Activated CD4-positive, CD25-positive, alpha-beta regulatory T cell treated with anti-CD3 and anti-CD28 coated beads, Interleukin-2, amount 50 U/mL, for 24 hours (primary cell): ENCODE data around the gene PRR11.
"Not testable (repeated sequence)": the region's sequence is repeated elsewhere in the genome, so short reads cannot be mapped to it uniquely, and the experiment has no call there.

Source experiments
- ATAC-seq, 2 donors: fragments of 150-1000 bp; cut with Tn5 transposase; one replicate each; pipeline ENCODE4 v1.10.0; 2021; ENCODE audit warnings: mild to moderate bottlenecking in 1 of 2, moderate library complexity in 1 of 2

Gene PRR11

DNA sequence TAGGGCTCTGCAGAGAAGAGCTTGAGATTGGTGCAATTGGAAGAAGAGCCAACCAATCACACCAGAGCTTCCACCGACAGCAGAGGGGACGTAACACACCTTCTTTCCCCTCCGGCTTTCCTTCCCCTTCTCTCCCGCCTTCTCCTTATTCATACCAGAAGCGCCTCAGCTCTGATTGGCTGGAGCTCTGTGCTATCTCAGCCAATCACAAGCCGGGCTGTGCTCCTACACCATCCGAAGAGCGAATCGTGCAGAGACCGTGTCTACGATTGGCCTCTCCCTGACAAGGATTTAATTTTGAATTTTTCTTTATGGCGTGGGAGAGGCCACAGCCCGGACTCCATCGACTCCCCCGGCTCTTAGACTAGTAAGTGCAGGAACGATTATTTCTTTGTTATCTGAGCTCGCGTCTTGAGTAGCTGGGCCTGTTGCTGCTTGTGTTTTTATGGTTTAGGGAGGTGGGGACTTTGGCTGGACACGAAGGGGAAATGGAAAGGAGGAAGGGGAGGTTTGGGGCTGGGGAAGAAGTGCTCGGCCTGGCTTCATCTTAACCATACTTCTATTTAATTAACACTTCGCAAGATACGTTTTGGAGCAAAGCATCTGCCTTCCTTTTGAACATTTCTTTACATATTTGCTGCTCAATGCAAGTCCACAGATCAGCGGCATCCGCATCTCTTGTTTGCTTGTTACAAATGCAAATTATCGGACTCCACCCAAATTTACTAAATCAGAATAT, at the start of gene PRR11:
PRR11 (plus strand) TSS at position 308 of the 739 bp plus-strand sequence. CDS start 14,007 bp downstream, outside the sequence.
- ATAC-seq: peak; percentile 89 to 93

DNA sequence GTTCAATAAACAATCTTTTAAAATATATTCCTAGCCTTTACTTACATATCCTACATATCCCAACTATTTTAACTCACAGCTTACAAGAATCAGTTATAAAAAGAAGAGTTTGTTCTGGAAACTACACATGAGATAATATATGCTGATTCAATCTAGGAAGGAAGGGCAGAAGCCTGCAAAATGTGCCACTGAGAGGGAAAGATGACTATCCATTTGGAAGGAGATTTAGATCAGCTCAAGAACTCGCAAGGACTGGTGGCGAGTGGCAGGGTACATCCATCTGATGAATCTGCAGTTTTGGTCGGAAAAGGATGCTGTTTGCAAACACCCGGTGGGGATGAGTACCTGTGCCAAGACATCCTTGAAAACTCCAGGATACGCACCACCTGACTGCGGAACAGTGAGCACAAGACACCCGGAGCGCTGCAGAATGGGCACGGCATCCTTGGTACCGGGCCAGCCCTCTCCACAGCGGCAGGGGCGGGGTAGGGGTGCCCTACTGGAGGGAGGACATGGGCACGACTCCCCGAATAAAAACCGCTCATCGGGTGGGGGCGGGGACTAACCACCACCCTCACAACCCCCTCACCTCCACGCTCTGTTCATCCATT, 49.6 kb upstream of the PRR11 start:
- peak; percentile 50 to 52 for ATAC-seq

DNA sequence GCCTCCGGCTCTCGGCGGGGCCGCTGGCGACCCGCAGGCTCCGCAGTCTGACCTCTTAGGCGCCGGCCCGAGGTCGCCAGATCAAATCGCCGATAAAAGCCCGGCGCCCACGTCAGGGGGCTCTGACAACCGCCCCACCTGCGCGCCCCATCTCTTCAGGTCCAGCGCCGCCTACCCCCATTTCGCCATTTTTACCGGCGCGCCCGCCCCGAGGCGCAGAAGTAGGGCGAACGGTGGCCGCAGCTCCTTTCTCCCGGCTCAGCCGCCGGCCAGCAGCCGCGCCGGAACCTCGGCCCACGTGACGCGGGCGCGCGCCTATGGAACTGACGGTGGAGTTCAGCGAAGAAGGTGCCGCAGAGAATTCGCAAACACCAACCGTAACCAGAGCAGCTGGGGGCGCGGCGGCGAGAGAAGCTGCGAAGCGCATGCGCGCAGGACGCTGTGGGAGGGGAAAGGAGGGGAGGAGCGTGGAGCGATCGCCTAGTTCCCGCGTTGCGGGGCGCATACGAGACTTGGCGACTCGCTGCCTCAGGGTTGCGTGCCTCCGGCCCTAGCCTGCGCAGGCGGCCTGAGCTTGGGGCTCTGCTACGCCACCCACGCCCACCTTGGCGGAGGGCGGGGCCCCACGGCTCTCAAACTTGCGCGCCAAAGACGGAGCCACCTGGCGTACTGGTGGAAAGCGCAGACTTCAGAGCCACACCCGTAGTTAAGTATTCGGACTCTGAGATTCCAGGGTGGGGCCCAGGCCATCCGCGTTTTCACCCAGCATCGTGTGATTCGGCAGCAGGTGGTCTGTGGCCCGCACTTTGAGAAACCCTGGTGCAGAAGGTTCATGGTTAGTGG, 48.9 kb upstream of the PRR11 start, which contains the start of gene TRIM37:
TRIM37 (minus strand) TSS at position 418 of the 843 bp plus-strand sequence. CDS start 419 bp downstream, outside the sequence.
- peak; percentile 96 for ATAC-seq

DNA sequence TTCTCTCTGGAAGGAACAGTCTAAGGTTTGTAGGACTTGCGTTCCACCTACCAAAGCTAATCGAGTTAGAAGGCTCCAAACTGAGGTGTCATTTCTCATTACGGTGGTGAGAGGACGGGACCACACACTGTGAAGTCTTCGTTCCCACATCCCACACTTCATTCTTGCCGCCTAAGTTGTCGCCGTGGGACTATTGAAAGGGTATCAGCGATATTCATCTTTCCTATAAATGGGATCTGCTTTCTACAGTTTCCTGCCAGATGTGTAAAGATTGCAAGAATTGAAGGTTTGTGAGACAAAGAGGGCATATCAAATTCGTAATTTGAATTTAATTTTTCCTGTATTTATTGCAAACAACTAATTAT, 48.3 kb upstream of the PRR11 start:
- ATAC-seq: peak in 1 of 2 donors; percentile 2

DNA sequence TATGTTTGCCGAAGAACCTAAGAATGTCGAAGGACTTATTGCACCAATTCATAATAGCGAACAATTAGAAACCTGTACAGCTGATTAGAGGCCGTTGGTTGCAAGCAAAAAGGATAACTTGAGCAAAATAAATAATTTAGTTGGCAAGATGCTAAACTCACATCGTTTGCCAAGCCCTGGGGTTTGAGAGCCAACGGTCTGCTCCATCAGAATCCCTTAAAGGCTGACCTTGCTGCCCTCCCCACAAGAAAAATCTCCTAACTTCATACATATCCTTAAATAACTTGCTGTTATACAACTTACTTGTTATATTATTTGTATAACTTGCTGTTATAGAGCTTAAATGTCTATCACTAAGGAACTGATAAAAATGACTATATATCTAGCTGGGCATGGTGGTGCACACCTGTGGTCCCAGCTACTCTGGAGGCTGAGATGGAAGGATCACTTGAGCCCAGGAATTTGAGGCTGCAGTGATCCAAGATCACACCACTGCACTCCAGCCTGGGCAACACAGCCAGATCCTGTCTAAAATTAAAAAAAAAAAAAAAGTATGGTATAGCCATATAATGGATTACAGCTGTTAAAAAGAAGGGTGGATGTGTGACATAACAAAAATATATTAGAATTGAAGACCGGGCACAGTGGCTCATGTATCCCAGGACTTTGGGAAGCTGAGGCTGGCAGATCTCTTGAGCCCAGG, 47.0 kb upstream of the PRR11 start:
- ATAC-seq: no peak

DNA sequence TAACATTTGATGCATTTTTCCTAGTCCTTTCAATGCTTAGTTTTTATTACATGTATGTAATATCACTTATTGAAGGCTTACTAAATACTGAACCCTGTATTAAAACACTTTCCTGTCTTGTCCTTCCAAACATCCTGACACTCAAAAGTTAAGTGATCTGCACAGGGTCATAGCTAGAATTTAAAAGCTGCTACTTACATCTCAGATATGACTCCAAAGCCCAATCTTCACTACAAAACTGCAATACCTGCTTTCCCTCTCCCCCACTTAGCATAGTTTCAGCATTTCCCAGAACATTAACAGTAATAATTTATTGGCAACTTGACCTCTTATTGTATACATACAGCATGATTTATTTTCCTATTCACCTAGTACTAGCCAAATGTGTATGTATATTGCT, 44.6 kb upstream of the PRR11 start:
- no peak for ATAC-seq

DNA sequence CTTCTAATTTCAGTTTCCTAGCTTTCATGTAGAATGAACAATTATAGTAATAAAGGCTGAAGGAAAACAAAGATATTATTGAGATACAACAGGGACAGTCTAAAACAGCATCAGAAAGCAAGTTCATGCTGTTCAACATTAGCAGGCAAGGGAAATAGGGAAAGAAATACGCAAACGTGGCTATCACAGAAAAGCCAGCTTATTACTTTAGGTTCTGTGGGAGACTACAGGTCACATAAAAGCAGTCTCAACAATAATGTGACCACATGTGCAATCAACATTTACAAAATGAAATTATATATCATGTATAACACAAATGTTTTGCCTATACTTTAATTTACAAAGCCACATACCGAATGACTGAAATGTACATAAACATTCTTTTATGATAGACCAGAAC, 44.0 kb upstream of the PRR11 start:
- ATAC-seq: no peak

DNA sequence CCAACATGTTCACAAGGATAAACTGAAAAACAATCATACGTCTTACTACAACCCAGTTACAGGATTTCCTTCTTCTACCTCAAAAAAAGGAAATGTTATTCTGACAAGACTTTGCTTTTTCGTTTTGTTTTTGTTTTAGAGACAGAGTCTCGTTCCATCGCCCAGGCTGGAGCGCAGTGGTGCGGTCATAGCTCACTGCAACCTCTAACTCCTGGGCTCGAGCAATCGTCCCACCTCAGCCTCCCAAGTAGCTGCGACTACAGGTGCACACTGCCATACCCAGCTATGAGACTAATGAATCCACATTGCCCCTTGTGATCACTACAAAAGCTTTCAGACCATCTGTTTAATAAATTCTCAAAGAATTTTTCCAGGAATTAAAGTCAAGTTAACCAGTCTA, 40.1 kb upstream of the PRR11 start:
- no peak for ATAC-seq

DNA sequence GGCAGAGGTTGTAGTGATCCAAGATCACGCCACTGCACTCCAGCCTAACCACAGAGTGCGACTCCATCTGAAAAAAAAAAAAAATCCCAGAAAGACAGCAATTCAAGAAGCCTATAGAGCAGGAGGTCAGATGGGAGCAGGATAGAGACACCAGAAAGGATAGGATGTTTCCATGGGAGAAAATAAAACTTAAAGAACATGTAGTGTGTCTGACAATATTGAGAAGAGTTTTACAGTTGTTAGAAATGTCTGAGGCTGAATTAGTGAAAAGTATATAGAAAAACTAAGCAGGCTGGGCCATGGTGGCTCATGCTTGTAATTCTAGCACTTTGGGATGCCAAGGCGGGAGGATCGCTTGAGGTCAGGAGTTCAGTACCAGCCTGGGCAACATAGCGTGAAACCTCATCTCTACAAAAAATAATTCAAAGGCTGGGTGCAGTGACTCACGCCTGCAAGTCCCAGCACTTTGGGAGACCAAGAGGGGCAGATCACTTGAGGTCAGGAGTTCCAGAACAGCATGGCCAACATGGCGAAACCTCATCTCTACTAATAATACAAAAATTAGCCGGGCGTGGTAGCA, 33.6 kb upstream of the PRR11 start:
- no peak for ATAC-seq

DNA sequence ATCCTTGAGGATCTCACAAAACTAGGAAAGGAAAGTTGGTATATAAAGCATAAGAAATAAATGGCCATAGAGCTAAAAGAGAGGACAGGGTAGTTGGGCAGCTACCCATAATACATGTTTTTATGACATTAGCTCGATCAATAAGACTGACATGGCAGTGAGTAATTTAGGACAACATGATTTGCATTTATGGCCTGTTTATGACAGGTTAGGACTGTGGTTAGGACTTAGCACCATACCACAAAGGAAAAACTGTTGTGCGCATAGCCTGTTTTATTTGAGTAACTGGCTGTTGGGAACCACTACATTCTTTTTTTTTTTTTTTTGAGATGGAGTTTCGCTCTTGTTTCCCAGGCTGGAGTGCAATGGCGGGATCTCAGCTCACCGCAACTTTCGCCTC, 30.9 kb upstream of the PRR11 start:
- ATAC-seq: no peak

DNA sequence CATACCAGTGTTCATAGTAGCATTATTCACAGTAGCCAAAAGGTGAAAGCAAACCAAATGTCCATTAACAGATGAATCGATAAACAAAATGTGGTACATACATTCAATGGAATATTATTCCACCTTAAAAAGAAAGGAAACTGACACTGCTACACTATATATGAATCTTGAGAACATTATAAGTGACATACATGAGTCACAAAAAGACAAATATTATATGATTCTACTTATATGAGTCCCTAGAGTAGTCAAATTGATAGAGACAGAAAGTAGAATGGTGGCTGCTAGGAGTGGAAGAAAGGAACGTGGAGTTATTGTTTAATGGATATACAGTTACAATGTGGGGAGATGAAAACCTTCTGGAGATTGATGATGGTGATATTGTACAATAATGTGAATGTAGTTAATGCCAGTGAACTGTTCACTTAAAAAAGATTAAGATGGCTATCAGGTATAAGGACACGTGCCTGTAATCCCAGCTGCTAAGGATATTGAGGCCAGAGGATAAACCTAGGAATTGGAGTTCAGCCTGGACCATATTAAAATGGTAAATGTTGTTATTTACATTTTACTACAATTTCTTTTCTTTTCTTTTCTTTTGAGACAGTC, 28.6 kb upstream of the PRR11 start:
- peak in 1 of 2 donors; percentile 30 for ATAC-seq

DNA sequence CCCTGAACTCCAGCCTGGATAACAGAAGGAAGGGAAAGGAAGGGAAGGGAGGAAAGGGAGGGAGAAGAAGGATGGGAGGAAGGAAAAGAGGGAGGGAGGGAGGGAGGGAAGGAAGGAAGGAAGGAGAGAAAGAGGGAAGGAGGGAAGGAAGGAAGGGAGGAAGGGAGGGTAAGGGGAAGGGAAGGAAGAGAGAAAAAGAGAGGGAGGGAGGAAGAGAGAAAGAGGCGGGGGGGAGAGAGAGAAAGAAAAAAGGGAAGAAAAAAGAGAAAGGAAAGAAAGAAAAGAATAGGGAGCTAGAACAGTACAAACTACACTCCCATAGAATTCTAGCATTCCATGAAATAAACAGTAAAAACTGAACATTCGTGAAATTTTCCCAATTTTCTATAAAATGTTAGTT, 25.7 kb upstream of the PRR11 start:
- no peak for ATAC-seq

DNA sequence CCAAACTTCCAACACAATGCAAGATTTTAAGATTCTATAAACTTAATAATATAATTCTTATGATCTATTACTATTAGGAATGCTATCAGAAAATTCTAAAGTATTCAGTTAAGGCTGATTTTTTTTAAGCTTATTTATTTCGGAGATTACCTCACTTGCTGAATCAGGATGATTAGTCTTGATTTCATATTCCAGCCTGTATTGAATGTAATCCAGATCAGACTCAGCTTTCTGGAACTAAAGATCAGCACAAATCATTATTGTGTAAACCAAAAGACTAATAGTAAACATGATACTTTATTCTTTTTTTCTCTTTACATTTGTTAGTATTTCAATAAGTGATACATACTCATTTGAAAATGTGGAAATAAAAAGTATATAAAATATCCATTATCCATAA, 24.4 kb upstream of the PRR11 start:
- ATAC-seq: no peak

DNA sequence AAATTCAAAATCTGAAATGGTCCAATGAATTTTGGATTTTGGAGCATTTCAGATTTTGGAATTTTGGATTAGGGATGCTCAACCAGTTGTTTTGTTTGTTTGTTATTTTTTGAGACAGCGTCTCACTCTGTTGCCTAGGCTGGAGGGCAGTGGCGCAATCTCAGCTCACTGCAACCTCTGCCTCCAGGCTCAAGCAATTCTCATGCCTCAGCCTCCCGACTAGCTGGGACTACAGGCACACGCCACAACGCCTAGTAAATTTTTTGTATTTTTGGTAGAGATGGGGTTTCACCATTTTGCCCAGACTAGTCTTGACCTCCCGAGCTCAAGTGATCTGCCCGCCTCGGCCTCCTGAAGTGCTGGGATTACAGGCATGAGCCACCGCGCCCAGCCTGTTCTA, 17.2 kb upstream of the PRR11 start:
- not testable (repeated sequence) for ATAC-seq

DNA sequence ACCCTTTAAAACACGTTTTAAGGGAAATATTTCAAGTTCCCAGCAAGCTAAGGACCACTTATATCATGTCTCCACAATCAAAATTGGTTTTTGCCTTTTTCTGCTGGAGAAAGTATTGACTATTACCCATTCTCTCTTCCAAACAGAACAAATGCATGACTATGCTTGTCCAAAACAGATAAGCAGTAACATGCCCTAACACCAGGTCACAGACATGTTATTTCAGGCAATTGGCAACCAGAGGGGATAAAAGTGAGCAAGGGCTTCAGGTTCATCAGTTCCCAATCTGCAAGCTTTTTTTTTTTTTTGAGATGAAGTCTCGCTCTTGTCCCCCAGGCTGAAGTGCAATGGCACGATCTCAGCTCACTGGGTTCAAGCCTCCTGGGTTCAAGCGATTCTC, 15.6 kb upstream of the PRR11 start:
- no peak for ATAC-seq

DNA sequence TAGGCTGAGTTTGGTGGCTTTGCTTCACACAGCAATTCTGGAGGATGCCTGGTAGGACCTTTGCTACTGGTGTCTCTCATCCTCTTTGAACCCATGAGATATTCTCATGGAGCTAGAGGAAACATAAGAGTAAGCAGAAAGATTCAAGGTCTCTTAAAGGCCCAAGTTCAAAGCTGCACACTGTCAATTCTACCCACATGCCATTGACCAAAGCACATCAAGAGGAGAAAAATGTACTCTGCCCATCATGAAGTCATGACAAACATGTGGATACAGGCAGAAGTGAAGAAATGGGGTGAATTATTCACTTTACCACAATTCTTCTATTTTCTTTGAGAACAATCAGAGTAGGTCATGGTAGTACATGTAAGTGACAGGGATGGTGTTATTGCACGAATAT, 13.7 kb upstream of the PRR11 start:
- ATAC-seq: no peak

DNA sequence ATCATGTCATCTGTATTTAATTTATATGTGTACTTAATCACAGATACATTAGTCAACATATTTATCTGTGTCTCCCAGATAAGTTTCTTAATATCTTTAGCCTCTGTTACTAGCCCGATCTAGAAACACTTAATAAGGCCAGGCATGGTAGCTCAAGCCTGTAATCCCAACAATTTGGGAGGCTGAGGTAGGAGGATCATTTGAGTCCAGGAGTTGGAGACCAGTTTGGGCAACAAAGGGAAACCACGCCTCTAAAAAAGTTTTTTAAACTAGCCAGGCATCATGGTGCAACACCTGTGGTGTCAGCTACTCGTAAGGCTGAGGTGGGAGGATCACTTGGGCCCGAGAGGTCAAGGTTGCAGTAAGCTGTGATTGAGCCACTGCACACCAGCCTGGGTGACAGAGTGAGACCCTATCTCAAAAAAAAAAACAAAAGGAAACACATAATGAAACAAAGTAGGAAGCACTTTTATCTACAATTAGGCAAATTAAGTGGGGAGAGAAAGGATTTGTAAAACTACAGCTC, 9.9 kb upstream of the PRR11 start:
- ATAC-seq: no peak

DNA sequence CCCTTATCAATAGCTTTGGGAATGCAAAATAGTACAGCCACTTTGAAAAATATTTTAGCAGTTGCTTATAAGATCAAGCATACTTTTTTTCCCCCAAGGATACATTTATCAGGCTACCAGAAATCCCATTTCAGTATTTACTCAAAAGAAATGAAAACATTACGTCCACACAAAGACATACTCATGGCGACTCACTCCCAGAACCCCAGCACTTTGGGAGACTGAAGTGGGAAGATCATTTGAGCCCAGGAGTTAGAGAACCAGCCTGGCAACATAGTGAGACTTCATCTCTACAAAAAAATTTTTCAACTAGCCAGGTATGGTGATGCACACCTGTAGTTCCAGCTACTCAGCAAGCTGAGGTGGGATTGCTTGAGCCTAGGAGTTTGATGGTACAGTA, 6.5 kb upstream of the PRR11 start:
- no peak for ATAC-seq

DNA sequence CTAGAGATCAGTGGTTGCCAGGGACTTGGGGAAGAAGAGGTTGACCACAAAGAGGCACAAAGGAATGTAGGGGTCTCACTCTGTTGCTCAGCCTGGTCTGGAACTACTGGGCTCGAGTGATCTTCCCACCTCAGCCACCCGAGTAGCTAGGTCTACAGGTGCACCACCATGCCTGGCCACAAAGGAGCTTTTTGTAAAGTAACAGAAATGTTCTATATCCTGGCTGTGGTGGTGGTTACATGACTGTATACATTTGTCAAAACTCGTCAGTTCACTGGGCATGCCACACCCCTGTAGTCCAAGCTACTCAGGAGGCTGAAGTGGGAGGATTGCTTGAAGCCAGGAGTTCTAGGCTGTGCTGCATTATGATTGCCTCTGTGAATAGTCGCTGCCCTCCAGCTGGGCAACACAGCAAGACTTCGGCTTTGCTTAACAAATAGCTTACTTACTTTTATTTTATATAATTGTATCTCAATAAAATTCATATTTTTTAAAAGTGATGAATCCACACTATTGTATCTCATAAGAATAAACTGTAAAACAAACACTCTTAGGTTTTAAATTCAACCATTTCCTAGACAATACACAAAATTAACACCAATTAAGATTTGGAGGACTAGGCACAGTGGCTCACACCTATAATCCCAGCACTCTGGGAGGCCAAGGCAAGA, 5.6 kb upstream of the PRR11 start:
- ATAC-seq: peak; percentile 29 to 37

DNA sequence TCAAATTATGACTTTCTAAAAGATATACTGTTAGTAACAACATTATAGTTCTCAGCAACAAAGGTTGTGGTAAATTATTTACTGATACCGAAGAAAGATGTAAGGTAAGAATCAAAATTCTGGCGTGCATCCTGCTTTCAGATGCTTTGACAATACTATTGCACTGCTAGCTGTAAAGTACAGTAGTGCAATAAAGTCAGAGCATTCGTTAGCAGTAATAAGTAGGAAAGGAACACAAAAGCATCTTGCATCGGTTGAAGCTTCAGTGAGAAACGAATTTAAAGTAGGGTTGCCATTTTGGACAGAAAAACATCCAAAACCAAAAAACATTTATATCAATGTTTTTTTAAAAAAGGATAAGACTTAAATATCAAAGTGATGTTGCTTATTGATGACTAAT, 4.5 kb upstream of the PRR11 start:
- ATAC-seq: no peak

DNA sequence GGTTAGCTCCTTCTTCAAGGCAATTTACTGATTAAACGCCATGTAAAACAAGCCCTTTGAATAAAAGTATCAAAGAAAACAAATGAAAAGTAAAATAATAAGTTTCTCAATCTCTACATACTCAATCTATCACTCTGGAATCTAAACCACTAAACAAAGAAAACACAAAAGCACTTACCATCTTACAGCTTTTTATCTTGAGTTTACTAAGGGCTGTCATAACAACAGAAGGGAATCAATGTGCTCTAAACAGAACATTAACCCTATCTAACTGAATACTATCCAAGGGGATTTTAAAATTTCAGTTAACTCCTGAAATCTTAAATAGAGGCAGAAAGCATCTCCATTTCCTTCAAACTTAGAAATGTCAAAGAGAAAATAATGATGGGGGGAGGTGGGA, 4.0 kb upstream of the PRR11 start:
- ATAC-seq: no peak
